GM20431 (cell line): ENCODE results near the gene FNIP2.
"Not testable (repeated sequence)": the region's sequence is repeated elsewhere in the genome, so short reads cannot be mapped to it uniquely, and the experiment has no call there.

Source experiments
- in situ Hi-C: fragments of 300-500 bp; cut with MseI, MboI; formaldehyde crosslinking; loops from one replicate; pipeline ENCODE4 v1.15.0; 2020; ENCODE audit warnings: low sequenced_read_pairs; ENCODE audit not compliant: unreplicated experiment

FNIP2 gene

GRCh38 chr4:158933236-158933635 lies 164.4 kb downstream of the FNIP2 start:
- in situ Hi-C loops: no loop called here

- in situ Hi-C loops: no loop called here
These were observed 166.3 kb downstream of the FNIP2 start for GRCh38 chr4:158934996-158935669.

GRCh38 chr4:158936238-158936637 lies 167.4 kb downstream of the FNIP2 start:
- in situ Hi-C loops: no loop called here

GRCh38 chr4:158938220-158939044 lies 169.6 kb downstream of the FNIP2 start:
- in situ Hi-C loops: no loop called here

- in situ Hi-C loops: no loop called here
These were observed 171.4 kb downstream of the FNIP2 start for GRCh38 chr4:158940271-158940670.

- in situ Hi-C loops: no loop called here
These were observed 172.5 kb downstream of the FNIP2 start for GRCh38 chr4:158941321-158941720.

- in situ Hi-C loops: no loop called here
These were observed 173.1 kb downstream of the FNIP2 start for GRCh38 chr4:158941895-158942294.

- in situ Hi-C loops: no loop called here
These were observed 176.8 kb downstream of the FNIP2 start for GRCh38 chr4:158945529-158946108.

- in situ Hi-C loops: no loop called here
These were observed 178.0 kb downstream of the FNIP2 start for GRCh38 chr4:158946825-158947224.

- in situ Hi-C loops: no loop called here
These were observed 179.2 kb downstream of the FNIP2 start for GRCh38 chr4:158948071-158948470.

GRCh38 chr4:158949099-158949498 lies 180.3 kb downstream of the FNIP2 start:
- in situ Hi-C loops: no loop called here

GRCh38 chr4:158952221-158952774 lies 183.5 kb downstream of the FNIP2 start:
- in situ Hi-C loops: not testable (repeated sequence)

GRCh38 chr4:158956345-158956744 lies 187.5 kb downstream of the FNIP2 start:
- in situ Hi-C loops: not testable (repeated sequence)

- in situ Hi-C loops: not testable (repeated sequence)
These were observed 188.1 kb downstream of the FNIP2 start for GRCh38 chr4:158956918-158957317.
